Prostate gland (tissue), 2 donors: ENCODE data around the gene MEG3. TPM values are rescaled to one million over a fixed set of nuclear protein-coding genes. Genes with fewer than 3 reads are reported as not detected.

Experiments
- DNase-seq: peaks from one replicate; pipeline ENCODE4 v3.0.0-alpha.2; 2019; ENCODE audit warnings: low spot score
- H3K27ac ChIP-seq, 2 donors: fragments of 200-600 bp; sonication (generic); 2 replicates each; pipeline ENCODE4 v1.5.1; 2017 to 2019
- H3K27me3 ChIP-seq: fragments of 200-600 bp; sonication (generic); replicated peaks from 2 replicates; pipeline ENCODE4 v1.5.1; 2019; ENCODE audit not compliant: insufficient read depth
- H3K36me3 ChIP-seq, 2 donors: fragments of 200-600 bp; sonication (generic); 1 replicate in 1 of 2; 2 replicates in 1 of 2; pipeline versions ENCODE4 v1.5.1 to v1.8.1; 2017 to 2019
- H3K4me1 ChIP-seq: fragments of 200-600 bp; sonication (generic); replicated peaks from 2 replicates; pipeline ENCODE4 v1.5.1; 2019
- H3K4me3 ChIP-seq, 2 donors: fragments of 200-600 bp; sonication (generic); 2 replicates each; pipeline ENCODE4 v1.5.1; 2017 to 2019
- H3K9me3 ChIP-seq: fragments of 200-600 bp; sonication (generic); 2 replicates; pipeline ENCODE4 v1.5.1; 2017
- POLR2A ChIP-seq: fragments of 450-650 bp; IDR thresholded peaks from one replicate; pipeline ENCODE4 v1.6.1; 2016; ENCODE audit warnings: antibody characterized with exemption, mild to moderate bottlenecking
- POLR2AphosphoS5 ChIP-seq: sonication (generic); formaldehyde crosslinking; IDR thresholded peaks from one replicate; pipeline ENCODE4 v1.6.1; 2017; ENCODE audit warnings: antibody characterized with exemption
- WGBS: methylation state at CpG from one replicate; pipeline ENCODE4 v1.1.5; 2018; 5-methylcytosine and 5-hydroxymethylcytosine counted together
- intact Hi-C: fragments of 100-400 bp; cut with DNase I; formaldehyde crosslinking; loops from one replicate; pipeline ENCODE4 v1.14.2; 2022
- total RNA-seq, 2 donors: library from RNA; depleted of rRNA; stranded (reverse); fragments of >200 nt; gene quantifications; one replicate each; pipeline ENCODE4 v1.1.0, GENCODE V29; 2016
- TF ChIP-seq, protein P1 (sequence below), 4 experiments: fragments of 200-600 bp in 2 of 4; fragments of 450-650 bp in 2 of 4; sonication (generic) in 2 of 4; IDR thresholded peaks; 1 replicate in 3 of 4; 2 replicates in 1 of 4; pipeline ENCODE4 v1.5.1; 2016 to 2019; ENCODE audit warnings: antibody characterized with exemption in 4 of 4, mild to moderate bottlenecking in 2 of 4, moderate library complexity in 2 of 4

MEG3 gene
- total RNA-seq, 2 donors from 2014 or later: 21.9 to 135 TPM

DNA sequence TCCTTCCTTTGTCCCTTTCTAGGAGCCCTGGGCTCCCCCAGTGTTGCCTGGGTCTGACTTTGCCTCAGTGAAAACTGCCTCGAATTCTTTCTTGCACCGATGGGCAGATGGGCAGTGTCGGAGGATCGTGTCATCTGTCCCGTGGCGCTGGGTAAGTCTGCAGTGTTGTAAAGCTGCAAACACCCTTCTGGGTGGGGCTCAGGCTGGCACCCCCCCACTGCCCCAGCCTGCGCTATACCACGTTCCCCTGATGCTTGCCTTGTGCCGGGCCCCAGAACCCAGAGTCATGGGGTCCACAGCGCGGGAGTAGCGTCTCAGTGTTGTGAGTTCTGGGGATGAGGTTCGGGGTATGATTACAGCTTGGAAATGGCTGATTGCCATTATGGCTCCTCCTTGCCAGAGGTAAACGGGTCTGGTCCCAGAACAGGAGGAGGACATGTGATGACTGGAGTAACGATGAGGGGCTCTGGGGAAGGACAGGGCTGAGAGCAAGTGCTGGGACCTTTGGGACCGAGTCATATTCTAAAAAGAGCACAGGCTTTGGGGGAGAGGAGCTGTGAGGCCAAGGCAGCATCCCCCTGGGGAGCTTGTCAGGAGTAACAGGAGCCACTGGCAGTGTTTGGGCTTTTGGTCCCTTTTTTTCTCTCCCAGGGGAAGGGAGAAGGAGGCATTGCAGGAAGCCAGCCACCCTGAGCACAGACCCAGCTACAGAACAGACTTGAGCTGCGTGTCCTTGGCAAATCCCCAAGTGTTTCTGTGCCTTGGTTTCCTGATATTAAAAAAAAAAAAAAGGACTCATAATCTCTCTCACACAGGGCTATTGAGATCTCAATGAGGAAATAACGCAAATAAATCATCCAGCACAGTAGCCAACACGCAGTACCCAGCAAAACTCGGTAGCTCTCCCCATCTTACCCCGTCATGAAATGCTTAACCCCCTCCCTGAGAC lies 73.3 kb downstream of the MEG3 start:
- Histone ChIP-seq H3K4me1 (peaks cover 15% of the 10 kb centered on the region), H3K9me3 (no peaks in the 10 kb centered on the region), H3K27me3 (no peaks in the 10 kb centered on the region), H3K4me3 (no peak overlapping the region), H3K27ac (peak overlapping the region in 1 of 2 donors; percentile 5), H3K36me3 (no peaks in the 10 kb centered on the region)
- 50% methylated on average over 21 of the region's 21 CpGs for WGBS
- intact Hi-C loops: no loop called here
- TF ChIP-seq POLR2A (no peak), POLR2AphosphoS5 (no peak)
- TF ChIP-seq, protein P1, sequence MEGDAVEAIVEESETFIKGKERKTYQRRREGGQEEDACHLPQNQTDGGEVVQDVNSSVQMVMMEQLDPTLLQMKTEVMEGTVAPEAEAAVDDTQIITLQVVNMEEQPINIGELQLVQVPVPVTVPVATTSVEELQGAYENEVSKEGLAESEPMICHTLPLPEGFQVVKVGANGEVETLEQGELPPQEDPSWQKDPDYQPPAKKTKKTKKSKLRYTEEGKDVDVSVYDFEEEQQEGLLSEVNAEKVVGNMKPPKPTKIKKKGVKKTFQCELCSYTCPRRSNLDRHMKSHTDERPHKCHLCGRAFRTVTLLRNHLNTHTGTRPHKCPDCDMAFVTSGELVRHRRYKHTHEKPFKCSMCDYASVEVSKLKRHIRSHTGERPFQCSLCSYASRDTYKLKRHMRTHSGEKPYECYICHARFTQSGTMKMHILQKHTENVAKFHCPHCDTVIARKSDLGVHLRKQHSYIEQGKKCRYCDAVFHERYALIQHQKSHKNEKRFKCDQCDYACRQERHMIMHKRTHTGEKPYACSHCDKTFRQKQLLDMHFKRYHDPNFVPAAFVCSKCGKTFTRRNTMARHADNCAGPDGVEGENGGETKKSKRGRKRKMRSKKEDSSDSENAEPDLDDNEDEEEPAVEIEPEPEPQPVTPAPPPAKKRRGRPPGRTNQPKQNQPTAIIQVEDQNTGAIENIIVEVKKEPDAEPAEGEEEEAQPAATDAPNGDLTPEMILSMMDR (IDR thresholded peaks at IDR 0.05): no peak
- DNase-seq: no peak

DNA sequence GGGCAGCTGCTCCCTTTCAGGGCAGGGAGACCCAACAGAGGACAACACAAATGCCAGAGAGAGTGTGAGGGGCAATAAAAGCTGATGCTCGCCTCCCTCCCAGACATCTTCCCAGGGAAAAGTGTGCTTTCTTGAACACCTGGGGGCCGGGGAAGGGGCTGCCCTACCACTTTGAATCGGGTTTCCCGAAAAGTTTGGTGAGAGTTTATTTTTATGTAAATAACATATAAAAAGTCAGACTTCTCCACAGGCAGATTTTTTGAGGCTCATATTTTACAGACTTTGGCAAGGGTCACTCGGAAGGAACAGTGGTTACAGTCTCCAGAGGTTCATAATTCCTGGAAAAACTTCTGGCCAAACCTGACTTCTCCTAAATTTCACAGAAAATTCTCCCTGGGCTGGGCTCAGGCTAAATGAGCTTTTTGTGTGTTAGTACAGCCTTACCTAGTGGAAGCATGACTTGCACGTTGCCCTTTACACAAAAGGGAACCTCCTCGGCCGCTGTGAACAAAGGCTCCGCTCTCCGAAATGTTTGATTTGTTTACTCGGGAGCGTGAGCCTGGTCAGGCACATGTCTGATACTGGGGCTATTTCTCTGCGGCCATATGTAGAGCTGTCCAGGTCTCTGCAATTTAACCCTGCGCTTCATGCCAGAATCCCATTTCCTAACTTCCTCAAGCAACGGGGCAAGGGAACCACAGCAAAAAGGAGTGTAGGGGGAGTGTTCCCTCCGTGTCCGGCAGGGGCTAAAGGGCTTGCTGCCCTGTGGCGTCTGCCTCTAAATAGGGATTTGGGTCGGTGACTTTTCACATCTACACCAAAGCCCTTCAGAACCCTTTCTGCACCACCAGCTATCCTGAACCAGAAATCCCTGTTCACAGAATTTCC lies 74.2 kb downstream of the MEG3 start:
- Histone ChIP-seq H3K4me1 (peaks cover 15% of the 10 kb centered on the region), H3K4me3 (no peak overlapping the region), H3K9me3 (no peaks in the 10 kb centered on the region), H3K27ac (peak overlapping the region in 1 of 2 donors; percentile 5), H3K27me3 (no peaks in the 10 kb centered on the region), H3K36me3 (no peaks in the 10 kb centered on the region)
- WGBS: 11% methylated on average over 19 of the region's 19 CpGs
- no peak for DNase-seq
- intact Hi-C loops: loop anchor here (5.0 kb wide), 2 partner anchors 83 to 727 kb away; no protein-coding TSS in a partner anchor
- TF ChIP-seq, protein P1 (IDR thresholded peaks at IDR 0.05): peak in 1 of 4 experiments; percentile 13
- TF ChIP-seq POLR2A: no peak

- Histone ChIP-seq H3K36me3 (no peaks in the 10 kb centered on the region), H3K9me3 (no peaks in the 10 kb centered on the region), H3K27ac (no peak overlapping the region), H3K4me3 (no peak overlapping the region), H3K4me1 (peaks cover 15% of the 10 kb centered on the region), H3K27me3 (no peaks in the 10 kb centered on the region)
- TF ChIP-seq, protein P1 (IDR thresholded peaks at IDR 0.05): peak in 1 of 4 experiments; percentile 41
- no peak for TF ChIP-seq POLR2A
- intact Hi-C loops: loop anchor here (5.0 kb wide), 2 partner anchors 84 to 726 kb away; no protein-coding TSS in a partner anchor
- 44% methylated on average over 14 of the region's 15 CpGs for WGBS
- DNase-seq: peak; percentile 28
Observed at GRCh38 chr14:100900837-100901390, 75.0 kb downstream of the MEG3 start.

GRCh38 chr14:100901391-100902183 lies 75.7 kb downstream of the MEG3 start:
- Histone ChIP-seq H3K27me3 (no peaks in the 10 kb centered on the region), H3K4me3 (no peak overlapping the region), H3K36me3 (no peaks in the 10 kb centered on the region), H3K4me1 (peaks cover 15% of the 10 kb centered on the region), H3K27ac (no peak overlapping the region), H3K9me3 (no peaks in the 10 kb centered on the region)
- DNase-seq: no peak
- TF ChIP-seq POLR2AphosphoS5: no peak
- TF ChIP-seq, protein P1 (IDR thresholded peaks at IDR 0.05): no peak
- no peak for TF ChIP-seq POLR2A
- intact Hi-C loops: loop anchor here (5.0 kb wide), 2 partner anchors 84 to 726 kb away; no protein-coding TSS in a partner anchor
- WGBS: 90% methylated on average over 10 of the region's 12 CpGs
